Muscle layer of colon (tissue), 2 donors: ENCODE results near the gene PHF12.

Experiments used
- H3K27ac ChIP-seq: one replicate; pipeline ENCODE4 v1.7.0; 2013; ENCODE audit warnings: low read depth, mild to moderate bottlenecking, low read length, moderate library complexity
- H3K27me3 ChIP-seq, 2 donors: one replicate each; pipeline ENCODE4 v1.7.0; 2013; ENCODE audit warnings: low read length in 2 of 2, mild to moderate bottlenecking in 2 of 2; ENCODE audit not compliant: insufficient read depth in 2 of 2, control insufficient read depth in 1 of 2
- H3K36me3 ChIP-seq: one replicate; pipeline ENCODE4 v1.7.0; 2013; ENCODE audit warnings: mild to moderate bottlenecking, low read length; ENCODE audit not compliant: insufficient read depth
- H3K4me1 ChIP-seq: one replicate; pipeline ENCODE4 v1.7.0; 2013; ENCODE audit warnings: mild to moderate bottlenecking, low read length; ENCODE audit not compliant: insufficient read depth
- H3K4me3 ChIP-seq, 2 donors: one replicate each; pipeline ENCODE4 v1.7.0; 2013; ENCODE audit warnings: low read length in 2 of 2, low read depth in 1 of 2, mild to moderate bottlenecking in 1 of 2, moderate library complexity in 1 of 2
- H3K9ac ChIP-seq: one replicate; pipeline ENCODE4 v1.7.0; 2013; ENCODE audit warnings: low read length
- H3K9me3 ChIP-seq: one replicate; pipeline ENCODE4 v1.7.0; 2013; ENCODE audit warnings: mild to moderate bottlenecking, low read length
- donor health status: abdominal sarcoma.
- donor health status: Adenocarcinoma of cecum.

PHF12 gene

GRCh38 chr17:28951428-28951990, at the start of gene PHF12:
PHF12 (minus strand) TSS chr17:28951518; CDS start chr17:28950960, 558 bp downstream.
- Histone ChIP-seq H3K4me1 (peaks cover 35% of the 10 kb centered on the region), H3K9ac (peak within 1 kb of the TSS; percentile 89), H3K4me3 (peak within 1 kb of the TSS; percentile 72 to 99), H3K9me3 (no peaks in the 10 kb centered on the region), H3K27ac (peak within 1 kb of the TSS; percentile 96), H3K36me3 (no peaks in the 10 kb centered on the region), H3K27me3 (no peaks in the 10 kb centered on the region)

- H3K27ac ChIP-seq: no peak overlapping the region
- peaks cover 14 to 32% of the 10 kb centered on the region in 2 donors for H3K27me3 ChIP-seq
Measured at GRCh38 chr17:29000973-29001372, 49.7 kb upstream of the PHF12 start.

GRCh38 chr17:28999206-28999605, 47.9 kb upstream of the PHF12 start:
- no peaks in the 10 kb centered on the region for H3K9me3 ChIP-seq
- H3K27me3 ChIP-seq: peaks cover 6 to 19% of the 10 kb centered on the region in 2 donors
- H3K9ac ChIP-seq: no peak overlapping the region
- no peaks in the 10 kb centered on the region for H3K4me1 ChIP-seq
- H3K27ac ChIP-seq: no peak overlapping the region
- no peaks in the 10 kb centered on the region for H3K36me3 ChIP-seq
- H3K4me3 ChIP-seq: no peak overlapping the region

More at GRCh38 chr17:29000973-29001372, 49.7 kb upstream of the PHF12 start:
- Histone ChIP-seq H3K9me3 (no peaks in the 10 kb centered on the region), H3K36me3 (no peaks in the 10 kb centered on the region), H3K9ac (no peak overlapping the region), H3K4me1 (no peaks in the 10 kb centered on the region), H3K4me3 (no peak overlapping the region)

- no peak overlapping the region for H3K4me3 ChIP-seq
- peaks cover 0 to 7% of the 10 kb centered on the region in 2 donors for H3K27me3 ChIP-seq
- no peak overlapping the region for H3K9ac ChIP-seq
- no peak overlapping the region for H3K27ac ChIP-seq
- no peaks in the 10 kb centered on the region for H3K4me1 ChIP-seq
- H3K9me3 ChIP-seq: no peaks in the 10 kb centered on the region
- H3K36me3 ChIP-seq: no peaks in the 10 kb centered on the region
Measured at GRCh38 chr17:28997806-28998205, 46.5 kb upstream of the PHF12 start.

GRCh38 chr17:28996554-28997096, 45.3 kb upstream of the PHF12 start:
- no peaks in the 10 kb centered on the region for H3K27me3 ChIP-seq
- no peaks in the 10 kb centered on the region for H3K4me1 ChIP-seq
- no peak overlapping the region for H3K27ac ChIP-seq
- H3K36me3 ChIP-seq: no peaks in the 10 kb centered on the region
- no peak overlapping the region for H3K9ac ChIP-seq
- no peaks in the 10 kb centered on the region for H3K9me3 ChIP-seq
- H3K4me3 ChIP-seq: no peak overlapping the region

GRCh38 chr17:28993645-28994426, 42.5 kb upstream of the PHF12 start:
- no peaks in the 10 kb centered on the region for H3K27me3 ChIP-seq
- no peaks in the 10 kb centered on the region for H3K4me1 ChIP-seq
- no peak overlapping the region for H3K27ac ChIP-seq
- no peaks in the 10 kb centered on the region for H3K9me3 ChIP-seq
- H3K36me3 ChIP-seq: no peaks in the 10 kb centered on the region
- H3K4me3 ChIP-seq: no peak overlapping the region
- no peak overlapping the region for H3K9ac ChIP-seq

GRCh38 chr17:28992625-28993600, 41.6 kb upstream of the PHF12 start:
- Histone ChIP-seq H3K4me1 (no peaks in the 10 kb centered on the region), H3K4me3 (no peak overlapping the region), H3K9me3 (no peaks in the 10 kb centered on the region), H3K27me3 (no peaks in the 10 kb centered on the region), H3K27ac (no peak overlapping the region), H3K9ac (no peak overlapping the region), H3K36me3 (no peaks in the 10 kb centered on the region)

GRCh38 chr17:28992185-28992584, 40.9 kb upstream of the PHF12 start:
- Histone ChIP-seq H3K27ac (no peak overlapping the region), H3K4me1 (no peaks in the 10 kb centered on the region), H3K4me3 (no peak overlapping the region), H3K27me3 (no peaks in the 10 kb centered on the region), H3K9me3 (no peaks in the 10 kb centered on the region), H3K36me3 (no peaks in the 10 kb centered on the region), H3K9ac (no peak overlapping the region)

- peaks cover 0 to 1% of the 10 kb centered on the region in 2 donors for H3K27me3 ChIP-seq
- no peaks in the 10 kb centered on the region for H3K9me3 ChIP-seq
- H3K9ac ChIP-seq: no peak overlapping the region
- H3K27ac ChIP-seq: no peak overlapping the region
- H3K36me3 ChIP-seq: no peaks in the 10 kb centered on the region
- no peaks in the 10 kb centered on the region for H3K4me1 ChIP-seq
- H3K4me3 ChIP-seq: no peak overlapping the region
Measured at GRCh38 chr17:28991779-28992178, 40.5 kb upstream of the PHF12 start.

GRCh38 chr17:28989028-28989427, 37.7 kb upstream of the PHF12 start:
- Histone ChIP-seq H3K4me1 (no peaks in the 10 kb centered on the region), H3K27me3 (peaks cover 0 to 16% of the 10 kb centered on the region in 2 donors), H3K9me3 (no peaks in the 10 kb centered on the region), H3K4me3 (no peak overlapping the region), H3K36me3 (no peaks in the 10 kb centered on the region), H3K27ac (no peak overlapping the region), H3K9ac (no peak overlapping the region)

- peaks cover 0 to 16% of the 10 kb centered on the region in 2 donors for H3K27me3 ChIP-seq
- no peak overlapping the region for H3K9ac ChIP-seq
- H3K27ac ChIP-seq: no peak overlapping the region
- H3K4me3 ChIP-seq: no peak overlapping the region
- H3K9me3 ChIP-seq: no peaks in the 10 kb centered on the region
- no peaks in the 10 kb centered on the region for H3K4me1 ChIP-seq
- H3K36me3 ChIP-seq: no peaks in the 10 kb centered on the region
Measured at GRCh38 chr17:28988475-28988874, 37.2 kb upstream of the PHF12 start.
